A172 (cell line): Measurements from ENCODE around the gene RHOH. TPM values are rescaled to one million over a fixed set of nuclear protein-coding genes. Genes with fewer than 3 reads are reported as not detected.
A peak's percentile ranks its signal among the peaks of the same experiment; 100 is the strongest.
"Not testable (repeated sequence)": the region's sequence is repeated elsewhere in the genome, so short reads cannot be mapped to it uniquely, and the experiment has no call there.

Experiments
- DNase-seq: peaks from one replicate; pipeline ENCODE4 v3.0.0-alpha.2; 2015; ENCODE audit warnings: low spot score
- total RNA-seq: library from RNA; depleted of rRNA; stranded (reverse); fragments of >200 nt; shearing (Covaris generic); gene quantifications from 2 replicates; pipeline ENCODE4 v1.2.3, GENCODE V29; 2014; rRNA removed

The RHOH gene, protein sequence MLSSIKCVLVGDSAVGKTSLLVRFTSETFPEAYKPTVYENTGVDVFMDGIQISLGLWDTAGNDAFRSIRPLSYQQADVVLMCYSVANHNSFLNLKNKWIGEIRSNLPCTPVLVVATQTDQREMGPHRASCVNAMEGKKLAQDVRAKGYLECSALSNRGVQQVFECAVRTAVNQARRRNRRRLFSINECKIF
- not detected in 2 replicates for total RNA-seq

GRCh38 chr4:40196724-40197281 is at the start of gene RHOH:
Gene RHOH (plus strand): TSS chr4:40197031. CDS start chr4:40243387, 46,356 bp downstream.
- no peak for DNase-seq

GRCh38 chr4:40147490-40147889 is 49.3 kb upstream of the RHOH start:
- not testable (repeated sequence) for DNase-seq

GRCh38 chr4:40149960-40150385 is 46.9 kb upstream of the RHOH start:
- peak; percentile 70 for DNase-seq

GRCh38 chr4:40150932-40151331 is 45.9 kb upstream of the RHOH start:
- no peak for DNase-seq

DNA sequence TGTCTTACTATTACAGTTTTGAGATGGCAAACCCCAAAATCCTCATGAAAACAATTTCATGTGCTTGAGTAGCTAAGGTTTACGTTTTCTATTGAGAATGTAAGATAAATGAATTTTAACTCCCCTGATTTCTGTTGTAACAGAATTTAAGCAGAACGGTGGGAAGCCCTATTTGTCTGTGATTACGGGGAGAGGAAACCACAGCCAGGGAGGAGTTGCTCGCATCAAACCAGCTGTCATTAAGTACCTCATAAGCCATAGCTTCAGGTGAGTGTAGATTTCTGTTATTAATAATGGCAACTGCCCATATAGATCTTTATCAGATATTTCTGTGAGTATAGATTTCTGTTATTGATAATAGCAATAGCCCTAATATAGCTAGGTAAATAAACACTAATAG is 44.2 kb upstream of the RHOH start:
- DNase-seq: no peak

- DNase-seq: no peak
These were observed 39.4 kb upstream of the RHOH start for GRCh38 chr4:40157436-40157835.

DNA sequence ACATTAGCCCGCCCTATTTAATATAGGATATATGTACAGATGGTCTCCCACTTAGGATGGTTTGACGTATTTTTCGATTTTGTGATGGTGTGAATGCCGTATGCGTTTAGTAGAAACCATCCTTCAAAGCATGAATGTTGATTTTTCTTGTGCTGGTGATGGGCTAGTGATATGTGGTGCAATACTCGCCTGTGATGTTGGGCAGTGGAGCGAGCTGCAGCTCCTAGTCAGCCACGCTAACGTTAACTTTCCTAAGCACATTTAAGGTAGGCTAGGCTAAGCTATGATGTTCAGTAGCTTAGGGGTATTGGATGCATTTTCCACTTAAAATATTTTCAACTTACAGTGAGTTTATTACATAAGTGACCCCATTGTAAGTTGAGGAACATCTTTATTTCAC is 36.6 kb upstream of the RHOH start:
- DNase-seq: no peak

DNA sequence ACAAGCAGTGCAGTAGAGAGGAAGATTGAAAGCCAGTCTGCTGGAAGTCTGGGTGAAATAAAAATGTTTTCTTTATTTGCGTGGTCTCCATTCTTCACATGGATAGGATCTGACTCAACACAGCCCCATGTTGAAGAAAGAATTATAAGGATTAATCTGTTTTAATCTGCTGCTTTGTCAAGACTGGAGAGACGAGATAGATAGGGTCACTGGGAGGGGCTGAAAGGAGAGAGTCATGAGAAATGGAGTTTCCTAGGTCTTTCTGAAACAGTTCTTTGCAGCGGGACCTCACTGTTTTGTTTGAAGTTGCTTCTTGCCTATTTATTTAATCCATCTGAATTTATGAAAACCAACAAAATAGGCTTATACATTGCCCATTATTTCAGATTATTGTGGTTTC is 32.4 kb upstream of the RHOH start:
- no peak for DNase-seq

DNA sequence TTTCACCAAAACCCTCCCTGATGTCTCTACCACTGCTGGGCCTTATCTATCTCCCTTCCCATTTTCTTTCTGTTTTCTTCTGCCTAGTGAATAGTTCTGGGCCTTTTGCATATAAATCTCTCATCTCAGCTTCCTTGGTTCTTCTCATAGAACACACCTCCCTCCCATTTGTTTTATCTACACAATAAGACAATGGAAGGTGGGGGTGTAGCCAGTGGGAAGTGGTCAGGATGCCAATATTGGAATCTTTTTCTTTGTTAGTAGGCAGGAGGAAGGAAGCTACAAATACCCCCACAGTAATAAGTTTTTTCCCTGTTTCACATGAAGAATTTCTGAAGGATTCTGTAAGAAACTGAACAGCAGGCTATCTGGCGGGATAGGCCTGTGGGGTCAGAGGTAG is 30.9 kb upstream of the RHOH start:
- no peak for DNase-seq

DNA sequence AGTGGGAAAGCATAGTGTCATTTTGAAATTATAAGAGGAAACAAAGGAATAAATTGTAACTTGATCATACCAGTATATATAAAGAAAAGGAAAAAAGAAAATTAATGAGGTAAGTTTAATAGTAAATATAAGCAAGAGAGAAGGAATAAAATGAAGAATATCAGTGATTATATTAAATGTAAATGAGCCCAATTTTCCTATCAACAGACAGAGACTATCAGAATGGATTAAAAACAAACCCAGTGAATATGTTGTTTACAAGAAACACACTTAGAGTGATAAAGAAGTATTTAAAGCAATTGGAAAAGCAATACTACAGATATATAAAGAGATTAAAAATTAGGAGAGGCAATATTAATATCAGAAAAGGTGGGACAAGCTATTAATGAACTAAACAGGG is 28.8 kb upstream of the RHOH start:
- no peak for DNase-seq

DNA sequence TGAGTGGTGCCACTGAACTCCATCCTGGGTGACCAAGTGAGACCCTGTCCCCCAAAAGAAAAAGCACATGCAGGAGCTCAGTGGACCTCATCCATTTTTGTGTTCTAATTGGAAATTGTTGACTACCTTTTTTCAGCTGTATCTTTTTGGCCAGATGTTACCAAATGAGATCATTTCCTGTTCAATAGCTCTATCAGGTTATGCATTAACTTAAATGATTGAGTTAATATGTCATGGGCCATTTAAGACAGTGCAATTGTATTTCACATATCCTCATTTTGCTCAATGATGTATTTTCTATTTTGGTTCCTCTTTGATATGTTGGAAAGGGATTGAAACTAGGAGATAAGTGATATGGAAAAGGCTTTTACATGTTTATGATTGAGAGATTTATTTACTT is 26.2 kb upstream of the RHOH start:
- DNase-seq: no peak

- no peak for DNase-seq
These were observed 23.4 kb upstream of the RHOH start for GRCh38 chr4:40173470-40173875.

GRCh38 chr4:40176602-40177001 is 20.2 kb upstream of the RHOH start:
- DNase-seq: no peak

DNA sequence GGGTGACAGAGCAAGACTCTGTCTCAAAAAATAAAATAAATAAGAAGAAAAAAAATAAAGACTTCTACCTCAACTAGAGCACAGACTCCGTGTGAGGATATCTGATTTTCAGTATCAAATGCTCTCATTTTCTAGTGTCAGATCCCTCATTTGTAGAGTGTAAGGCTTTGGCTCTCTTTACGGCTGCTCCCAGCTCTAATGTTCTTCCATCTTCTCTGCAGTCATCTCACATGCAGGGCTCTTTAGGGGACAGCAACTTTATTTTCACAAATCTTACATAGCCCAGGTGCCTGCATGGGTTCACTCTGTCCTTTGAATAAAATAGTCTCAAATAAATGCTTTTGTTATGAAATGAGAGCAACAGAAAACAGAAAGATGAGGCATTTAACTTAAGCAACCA is 19.2 kb upstream of the RHOH start:
- no peak for DNase-seq

DNA sequence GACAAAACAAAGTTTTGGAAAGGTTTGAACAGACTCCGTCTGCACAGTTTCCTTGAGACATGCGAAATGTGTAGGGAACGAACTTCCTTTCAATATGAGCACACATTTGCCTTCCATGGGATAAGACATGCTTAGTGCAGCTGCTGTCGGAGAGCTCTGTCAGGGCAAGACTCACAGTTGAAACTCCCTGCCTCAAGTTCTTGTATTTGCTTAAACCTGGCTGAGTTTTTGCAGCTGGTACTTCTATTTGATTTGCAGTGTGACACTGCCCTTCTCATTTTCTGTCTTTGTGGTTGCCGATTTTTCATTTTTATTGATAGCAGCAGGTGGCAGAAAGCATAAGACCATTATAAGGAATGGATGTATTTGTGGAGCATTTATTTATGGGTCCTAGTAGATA is 18.2 kb upstream of the RHOH start:
- DNase-seq: no peak

GRCh38 chr4:40179360-40179759 is 17.5 kb upstream of the RHOH start:
- no peak for DNase-seq

GRCh38 chr4:40180356-40180755 is 16.5 kb upstream of the RHOH start:
- DNase-seq: peak; percentile 83

DNA sequence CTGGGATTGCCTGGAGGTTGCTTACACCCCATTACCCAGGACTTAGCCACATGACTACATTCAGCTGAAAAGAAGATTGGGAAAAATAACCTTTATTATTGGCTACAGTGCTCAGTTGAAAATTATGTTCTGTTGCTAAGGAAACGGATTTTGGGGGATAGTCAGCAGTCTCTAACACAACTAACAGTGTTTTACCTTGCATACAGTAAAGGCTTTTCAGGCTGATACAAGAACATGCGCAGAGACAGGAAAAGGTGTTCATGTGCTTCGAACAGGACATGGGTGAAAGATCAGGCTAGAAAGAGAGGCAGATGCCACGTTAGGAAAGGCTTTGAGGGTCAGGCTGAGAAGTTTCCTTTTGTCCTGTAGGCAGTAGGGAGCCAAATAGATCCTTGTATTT is 14.8 kb upstream of the RHOH start:
- no peak for DNase-seq

- no peak for DNase-seq
These were observed 13.9 kb upstream of the RHOH start for GRCh38 chr4:40182954-40183353.

- DNase-seq: no peak
These were observed 13.0 kb upstream of the RHOH start for GRCh38 chr4:40183615-40184411.

DNA sequence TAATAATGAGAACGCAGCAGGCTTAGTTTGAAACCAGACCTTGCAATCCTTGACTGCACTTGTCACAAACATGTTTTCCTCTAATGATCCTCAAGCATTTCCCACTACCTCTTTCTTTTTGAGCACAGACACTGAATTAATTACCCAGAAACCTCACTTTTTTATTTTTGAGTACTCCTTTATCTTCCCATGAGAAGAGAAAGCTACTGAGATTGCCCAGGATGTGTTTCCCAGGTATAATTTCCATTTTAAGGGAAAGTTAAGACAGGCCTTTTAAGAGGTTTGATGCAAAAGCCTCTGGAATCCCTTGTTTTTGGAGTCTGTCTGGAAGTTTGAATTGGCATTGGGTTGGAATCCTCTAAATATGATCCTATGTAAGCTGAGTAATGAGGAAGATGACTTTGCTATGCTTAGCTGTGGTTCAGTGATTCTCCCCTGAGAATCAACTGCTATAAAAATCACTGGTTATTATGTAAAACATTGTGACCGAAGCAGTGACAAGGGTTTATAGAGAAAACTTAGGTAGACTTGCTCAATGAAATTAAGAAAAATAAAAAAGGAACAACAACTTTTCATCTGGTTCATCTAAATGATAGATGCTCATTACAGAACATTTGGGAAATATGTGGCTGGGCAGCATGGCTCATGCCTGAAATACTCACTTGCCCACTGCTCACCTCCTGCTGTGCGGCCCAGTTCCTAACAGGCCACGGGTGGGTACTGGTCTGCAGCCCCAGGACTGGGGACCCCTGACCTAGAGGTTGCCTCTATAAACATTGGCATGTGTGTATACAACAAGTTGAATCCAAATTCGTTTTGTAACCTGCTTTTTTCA is 10.8 kb upstream of the RHOH start:
- DNase-seq: no peak

- DNase-seq: no peak
These were observed 10.2 kb upstream of the RHOH start for GRCh38 chr4:40186665-40187014.
